ENCODE measurements around the gene MMP27. TPM values are rescaled to one million over a fixed set of nuclear protein-coding genes. Genes with fewer than 3 reads are reported as not detected.
A peak's percentile ranks its signal among the peaks of the same experiment; 100 is the strongest.

MMP27 gene
- total RNA-seq, 2 experiments from 2014 or later, result not detected

GRCh38 chr11:102655547-102655946 lies 50.0 kb downstream of the MMP27 start:
- no peak for DNase-seq
- ChIA-PET POLR2A (no interaction called here), CTCF (no interaction called here)
- TF ChIP-seq CTCF (IDR thresholded peaks at IDR 0.05), result no peak
- Mint-ChIP-seq H3K36me3 (ENCODE audit: low read depth) (no peaks in the 10 kb centered on the region), H3K9me3 (peaks cover 2% of the 10 kb centered on the region), H3K27me3 (peaks cover 50% of the 10 kb centered on the region), H3K27ac (no peak overlapping the region), H3K4me1 (ENCODE audit: low read depth) (no peaks in the 10 kb centered on the region), H3K4me3 (no peak overlapping the region)
- Histone ChIP-seq H3K27ac (ENCODE audit: low read depth in 1 of 2, low read length in 2 of 2) (no peak overlapping the region), H3K4me3 (ENCODE audit: low read length) (no peak overlapping the region), H3K27me3 (ENCODE audit: control insufficient read depth in 1 of 2, insufficient read depth in 2 of 2, low read length in 2 of 2) (peaks cover 0 to 3% of the 10 kb centered on the region in 2 experiments), H3K36me3 (ENCODE audit: insufficient read depth, low read length) (no peaks in the 10 kb centered on the region), H3K9me3 (ENCODE audit: control insufficient read depth in 1 of 2, insufficient read depth in 1 of 2, low read length in 2 of 2) (no peaks in the 10 kb centered on the region), H3K4me1 (ENCODE audit: insufficient read depth, low read length) (no peaks in the 10 kb centered on the region)
- no peak for ATAC-seq (ENCODE audit: poor library complexity)
- intact Hi-C loops (cut with DNase I, micrococcal nuclease), result no loop called here

- ATAC-seq (ENCODE audit: poor library complexity), result no peak
- H3K4me3 ChIP-seq (ENCODE audit: low read length), result no peak overlapping the region
- TF ChIP-seq CTCF (IDR thresholded peaks at IDR 0.05), result no peak
- no peak for DNase-seq
- peaks cover 0 to 3% of the 10 kb centered on the region in 2 experiments for H3K27me3 ChIP-seq (ENCODE audit: control insufficient read depth in 1 of 2, insufficient read depth in 2 of 2, low read length in 2 of 2)
- H3K27me3 Mint-ChIP-seq, result peaks cover 54% of the 10 kb centered on the region
- H3K27ac Mint-ChIP-seq, result no peak overlapping the region
- peaks cover 2% of the 10 kb centered on the region for H3K9me3 Mint-ChIP-seq
- no peaks in the 10 kb centered on the region for H3K4me1 ChIP-seq (ENCODE audit: insufficient read depth, low read length)
- ChIA-PET CTCF (no interaction called here), POLR2A (no interaction called here)
- H3K27ac ChIP-seq (ENCODE audit: low read depth in 1 of 2, low read length in 2 of 2), result no peak overlapping the region
- no peaks in the 10 kb centered on the region for H3K4me1 Mint-ChIP-seq (ENCODE audit: low read depth)
- H3K36me3 ChIP-seq (ENCODE audit: insufficient read depth, low read length), result no peaks in the 10 kb centered on the region
- no peaks in the 10 kb centered on the region for H3K36me3 Mint-ChIP-seq (ENCODE audit: low read depth)
- intact Hi-C loops (cut with DNase I, micrococcal nuclease), result no loop called here
- no peak overlapping the region for H3K4me3 Mint-ChIP-seq
- H3K9me3 ChIP-seq (ENCODE audit: control insufficient read depth in 1 of 2, insufficient read depth in 1 of 2, low read length in 2 of 2), result no peaks in the 10 kb centered on the region
Observed at GRCh38 chr11:102654761-102655160, 50.8 kb downstream of the MMP27 start.

DNA sequence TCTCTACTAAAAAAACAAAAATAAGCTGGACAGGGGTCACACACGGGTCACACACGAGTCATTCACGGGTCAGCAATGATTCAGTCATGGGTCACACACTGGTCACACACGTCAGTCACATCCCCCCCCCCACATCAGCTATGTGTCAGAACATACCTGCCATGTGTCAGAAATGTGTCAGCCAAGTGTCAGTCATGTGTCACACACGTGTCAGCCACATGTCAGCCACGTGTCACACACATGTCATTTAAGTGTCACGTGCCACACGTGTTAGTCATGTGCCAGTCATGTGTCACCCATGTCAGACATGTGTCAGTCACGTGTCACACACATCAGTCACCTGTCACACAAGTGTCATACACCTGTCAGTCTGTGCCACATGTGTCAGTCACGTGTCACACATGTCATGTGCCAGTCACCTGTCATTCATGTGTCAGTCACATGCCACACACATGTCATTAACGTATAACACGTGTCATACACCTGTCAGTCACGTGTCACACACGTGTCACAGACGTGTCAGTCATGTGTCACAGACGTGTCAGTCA lies 51.8 kb downstream of the MMP27 start:
- no peaks in the 10 kb centered on the region for H3K4me1 ChIP-seq (ENCODE audit: insufficient read depth, low read length)
- Mint-ChIP-seq H3K4me1 (ENCODE audit: low read depth) (no peaks in the 10 kb centered on the region), H3K36me3 (ENCODE audit: low read depth) (no peaks in the 10 kb centered on the region), H3K27ac (no peak overlapping the region), H3K9me3 (peaks cover 2% of the 10 kb centered on the region), H3K27me3 (peaks cover 46% of the 10 kb centered on the region), H3K4me3 (no peak overlapping the region)
- H3K4me3 ChIP-seq (ENCODE audit: low read length), result no peak overlapping the region
- H3K9me3 ChIP-seq (ENCODE audit: control insufficient read depth in 1 of 2, insufficient read depth in 1 of 2, low read length in 2 of 2), result no peaks in the 10 kb centered on the region
- ChIA-PET POLR2A (no interaction called here), CTCF (no interaction called here)
- H3K27ac ChIP-seq (ENCODE audit: low read depth in 1 of 2, low read length in 2 of 2), result no peak overlapping the region
- no peaks in the 10 kb centered on the region for H3K36me3 ChIP-seq (ENCODE audit: insufficient read depth, low read length)
- H3K27me3 ChIP-seq (ENCODE audit: control insufficient read depth in 1 of 2, insufficient read depth in 2 of 2, low read length in 2 of 2), result peaks cover 0 to 3% of the 10 kb centered on the region in 2 experiments
- DNase-seq, result peak in 2 of 14 experiments; percentile 3 to 12
- intact Hi-C loops (cut with DNase I, micrococcal nuclease), result no loop called here
- no peak for TF ChIP-seq CTCF (IDR thresholded peaks at IDR 0.05)
- no peak for ATAC-seq (ENCODE audit: poor library complexity)
